ENCODE data around the gene TES. TPM values are rescaled to one million over a fixed set of nuclear protein-coding genes. Genes with fewer than 3 reads are reported as not detected.

The TES gene
- total and polyA plus RNA-seq, 9 of the 15 experiments (the other 6 are each of a cell fraction or from before 2014, with no cell fraction given) = 20.7 to 61.6 (median 53.8) TPM

- TF ChIP-seq, protein P1, sequence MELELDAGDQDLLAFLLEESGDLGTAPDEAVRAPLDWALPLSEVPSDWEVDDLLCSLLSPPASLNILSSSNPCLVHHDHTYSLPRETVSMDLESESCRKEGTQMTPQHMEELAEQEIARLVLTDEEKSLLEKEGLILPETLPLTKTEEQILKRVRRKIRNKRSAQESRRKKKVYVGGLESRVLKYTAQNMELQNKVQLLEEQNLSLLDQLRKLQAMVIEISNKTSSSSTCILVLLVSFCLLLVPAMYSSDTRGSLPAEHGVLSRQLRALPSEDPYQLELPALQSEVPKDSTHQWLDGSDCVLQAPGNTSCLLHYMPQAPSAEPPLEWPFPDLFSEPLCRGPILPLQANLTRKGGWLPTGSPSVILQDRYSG (tag; conservative IDR thresholded peaks at IDR 0.05; ENCODE audit: low read depth) = no peak
- TF ChIP-seq UBTF (IDR thresholded peaks at IDR 0.05; ENCODE audit: borderline replicate concordance in 1 of 2, low read depth in 2 of 2, low read length in 2 of 2) (no peak), AFF4 (CRISPR knock-in tag; IDR thresholded peaks at IDR 0.05) (no peak), HMG20B (CRISPR knock-in tag; IDR thresholded peaks at IDR 0.05) (no peak), PPARD (CRISPR knock-in tag; IDR thresholded peaks at IDR 0.05) (no peak), RBM14 (IDR thresholded peaks at IDR 0.05; ENCODE audit: borderline replicate concordance, insufficient read depth, low read depth, low read length) (no peak), ZNF444 (CRISPR knock-in tag; IDR thresholded peaks at IDR 0.05) (no peak), HCFC1 (IDR thresholded peaks at IDR 0.05; ENCODE audit: low read depth, low read length) (no peak), ZBTB49 (CRISPR knock-in tag; IDR thresholded peaks at IDR 0.05; ENCODE audit: borderline replicate concordance) (no peak), TOE1 (IDR thresholded peaks at IDR 0.05; ENCODE audit: borderline replicate concordance) (no peak), TOE1 (CRISPR knock-in tag; IDR thresholded peaks at IDR 0.05; ENCODE audit: borderline replicate concordance, low read depth) (no peak), ZNF707 (CRISPR knock-in tag; conservative IDR thresholded peaks at IDR 0.05) (no peak), BRD4 (IDR thresholded peaks at IDR 0.05) (peak; percentile 80), CTBP1 (IDR thresholded peaks at IDR 0.05; ENCODE audit: borderline replicate concordance) (peak; percentile 66; the same call in 1 of the 2 replicates), JUND (IDR thresholded peaks at IDR 0.05; ENCODE audit: borderline replicate concordance, low read depth, low read length) (peak; percentile 78; the same call in 1 of the 2 replicates), JUND (tag; IDR thresholded peaks at IDR 0.05; ENCODE audit: borderline replicate concordance, low read depth, low read length) (peak; percentile 41; the same call in 1 of the 3 replicates), GATAD2A (IDR thresholded peaks at IDR 0.05) (no peak), TBL1XR1 (IDR thresholded peaks at IDR 0.05; ENCODE audit: low read length in 2 of 2) (peak in 1 of 2 experiments; percentile 61; a peak in 1 of 4 replicates)
These were observed 1.7 kb downstream of the TES start (continued) for GRCh38 chr7:116211913-116212596.

Data from K562 (cell line).